GM12878 (cell line): Measurements from ENCODE around the gene ASB10.

Source experiments
- POLR2A ChIP-seq: IDR thresholded peaks from 2 replicates; pipeline ENCODE4 v1.6.1; 2011; ENCODE audit warnings: low read depth, mild to moderate bottlenecking, low read length
- REST ChIP-seq: IDR thresholded peaks from 2 replicates; pipeline ENCODE4 v1.6.1; 2012; ENCODE audit warnings: mild to moderate bottlenecking, low read depth, low read length
- SRF ChIP-seq, 2 experiments: IDR thresholded peaks; 2 replicates each; pipeline ENCODE4 v1.6.1; 2011; ENCODE audit warnings: low read depth in 2 of 2, low read length in 2 of 2, mild to moderate bottlenecking in 1 of 2, moderate library complexity in 1 of 2

GRCh38 chr7:151191544-151191943 lies 4.5 kb upstream of the ASB10 start:
- TF ChIP-seq SRF (IDR thresholded peaks at IDR 0.05; ENCODE audit: low read depth in 2 of 2, low read length in 2 of 2) = no peak
- TF ChIP-seq REST = no peak
- TF ChIP-seq POLR2A = no peak
